Calu3 (cell line): ENCODE data around the gene TTC33. TPM values are rescaled to one million over a fixed set of nuclear protein-coding genes. Genes with fewer than 3 reads are reported as not detected.
A peak's percentile ranks its signal among the peaks of the same experiment; 100 is the strongest.

Experiments used
- BruUV-seq: library from RNA; stranded (reverse); fragments of 400-500 nt; replicated peaks from 2 replicates; lab custom pipeline; 2021; lab: Mats Ljungman, UMichigan
- CTCF ChIA-PET: fragments of 300-600 bp; sonication (Branson Sonifier 250); formaldehyde crosslinking; loops from one replicate; lab custom pipeline; 2022; ENCODE audit warnings: antibody characterized with exemption; lab: Charles Lee
- DNase-seq: peaks from one replicate; pipeline ENCODE4 v3.0.0; 2022
- H3K27ac Mint-ChIP-seq: one replicate; pipeline ENCODE4 v1.8.0; 2022; ENCODE audit warnings: mixed read lengths; ENCODE audit not compliant: unreplicated experiment
- H3K27me3 Mint-ChIP-seq: one replicate; pipeline ENCODE4 v1.8.0; 2022; ENCODE audit warnings: mixed read lengths; ENCODE audit not compliant: unreplicated experiment
- H3K36me3 Mint-ChIP-seq: one replicate; pipeline ENCODE4 v1.8.0; 2022; ENCODE audit warnings: mild to moderate bottlenecking, moderate library complexity, mixed read lengths; ENCODE audit not compliant: insufficient read depth, unreplicated experiment
- H3K4me1 Mint-ChIP-seq: one replicate; pipeline ENCODE4 v1.8.0; 2022; ENCODE audit warnings: mild to moderate bottlenecking, low read depth, mixed read lengths; ENCODE audit not compliant: unreplicated experiment
- H3K4me3 Mint-ChIP-seq: one replicate; pipeline ENCODE4 v1.8.0; 2022; ENCODE audit warnings: mild to moderate bottlenecking, low read depth, moderate library complexity, mixed read lengths; ENCODE audit not compliant: unreplicated experiment
- H3K9me3 Mint-ChIP-seq: one replicate; pipeline ENCODE4 v1.8.0; 2022; ENCODE audit warnings: low read depth, mixed read lengths; ENCODE audit not compliant: unreplicated experiment
- CTCF ChIP-seq: fragments of 200-600 bp; IDR thresholded peaks from one replicate; pipeline ENCODE4 v1.8.0; 2022; ENCODE audit warnings: antibody characterized with exemption; ENCODE audit not compliant: unreplicated experiment
- intact Hi-C: fragments of 100-400 bp; cut with micrococcal nuclease; formaldehyde crosslinking; loops from one replicate; pipeline ENCODE4 v1.10.0; 2022; ENCODE audit not compliant: unreplicated experiment
- total RNA-seq: library from RNA; stranded (reverse); gene quantifications from 2 replicates; pipeline ENCODE4 v1.2.3, GENCODE V29; 2022

Gene TTC33
- total RNA-seq, 1 experiment from 2014 or later: 11.3 TPM

- Mint-ChIP-seq H3K27ac (peak overlapping the region; percentile 43), H3K9me3 (no peaks in the 10 kb centered on the region), H3K4me3 (no peak overlapping the region), H3K4me1 (peaks cover 28% of the 10 kb centered on the region), H3K36me3 (peaks cover 43% of the 10 kb centered on the region), H3K27me3 (no peaks in the 10 kb centered on the region)
- intact Hi-C loops: loop anchor here (1.0 to 10.0 kb wide), 9 partner anchors 46 to 1112 kb away; no protein-coding TSS in a partner anchor
- no TSS peak for BruUV-seq
- CTCF ChIA-PET: interaction anchor here (0.6 to 1.0 kb wide), 2 partner anchors 747 to 1116 kb away, joined by 3 to 4 read pairs; no protein-coding TSS in a partner anchor
- TF ChIP-seq CTCF: no peak
- no peak for DNase-seq
These were observed 66.8 kb downstream of the TTC33 start for GRCh38 chr5:40688996-40689395.

DNA sequence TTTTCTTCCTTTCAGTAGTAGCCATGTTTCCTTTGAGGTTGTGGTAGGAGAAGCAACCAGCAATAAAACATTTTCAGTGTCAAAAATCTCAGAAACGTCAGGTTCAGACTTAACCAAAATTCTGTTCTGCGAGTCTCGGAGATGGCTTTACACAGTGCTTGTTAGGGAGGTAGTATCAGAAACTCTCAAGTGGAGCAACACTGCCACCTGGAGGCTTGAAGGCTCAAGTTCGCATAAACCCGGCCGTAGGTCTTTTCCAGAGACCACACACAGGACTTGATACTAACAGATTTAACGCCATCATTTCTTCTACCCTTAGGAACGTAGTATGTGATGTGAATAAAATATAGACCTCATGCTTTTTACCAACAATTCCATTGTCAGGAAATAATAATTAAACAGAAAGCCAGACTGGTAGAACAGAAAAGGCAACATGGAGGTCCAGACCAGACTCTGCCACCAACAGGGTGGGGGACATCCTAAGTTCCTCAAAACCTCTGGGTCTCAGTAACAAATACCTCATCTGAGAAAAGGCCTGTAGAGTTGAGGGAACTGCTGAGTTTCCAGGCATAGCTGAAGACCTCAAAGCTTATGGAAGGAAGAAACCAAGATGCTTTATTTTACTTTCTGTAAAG is 67.5 kb downstream of the TTC33 start:
- CTCF ChIA-PET: no interaction called here
- peak; percentile 75 for TF ChIP-seq CTCF
- H3K27ac Mint-ChIP-seq: peak overlapping the region; percentile 43
- no peaks in the 10 kb centered on the region for H3K27me3 Mint-ChIP-seq
- no peaks in the 10 kb centered on the region for H3K9me3 Mint-ChIP-seq
- intact Hi-C loops: loop anchor here (1.0 to 10.0 kb wide), 9 partner anchors 47 to 1111 kb away; no protein-coding TSS in a partner anchor
- no TSS peak for BruUV-seq
- peaks cover 51% of the 10 kb centered on the region for H3K36me3 Mint-ChIP-seq
- DNase-seq: peak; percentile 84
- peak overlapping the region; percentile 29 for H3K4me3 Mint-ChIP-seq
- peaks cover 28% of the 10 kb centered on the region for H3K4me1 Mint-ChIP-seq

- CTCF ChIA-PET: no interaction called here
- TF ChIP-seq CTCF: no peak
- Mint-ChIP-seq H3K9me3 (no peaks in the 10 kb centered on the region), H3K4me3 (peak overlapping the region; percentile 29), H3K27ac (peak overlapping the region; percentile 43), H3K4me1 (peaks cover 28% of the 10 kb centered on the region), H3K27me3 (no peaks in the 10 kb centered on the region), H3K36me3 (peaks cover 60% of the 10 kb centered on the region)
- no TSS peak for BruUV-seq
- intact Hi-C loops: loop anchor here (5.0 to 10.0 kb wide), 5 partner anchors 245 to 1110 kb away; no protein-coding TSS in a partner anchor
- DNase-seq: no peak
These were observed 68.4 kb downstream of the TTC33 start for GRCh38 chr5:40687321-40687720.

- BruUV-seq: no TSS peak
- no peaks in the 10 kb centered on the region for H3K27me3 Mint-ChIP-seq
- CTCF ChIA-PET: interaction anchor here (0.7 to 1.3 kb wide), 3 partner anchors 147 to 970 kb away, joined by 3 to 4 read pairs (median 3); no protein-coding TSS in a partner anchor
- H3K4me1 Mint-ChIP-seq: peaks cover 28% of the 10 kb centered on the region
- peaks cover 61% of the 10 kb centered on the region for H3K36me3 Mint-ChIP-seq
- H3K4me3 Mint-ChIP-seq: peak overlapping the region; percentile 98
- no peak for TF ChIP-seq CTCF
- DNase-seq: no peak
- H3K9me3 Mint-ChIP-seq: no peaks in the 10 kb centered on the region
- intact Hi-C loops: loop anchor here (5.0 to 10.0 kb wide), 5 partner anchors 244 to 1109 kb away; no protein-coding TSS in a partner anchor
- H3K27ac Mint-ChIP-seq: peak overlapping the region; percentile 50
These were observed 69.7 kb downstream of the TTC33 start for GRCh38 chr5:40685976-40686486.
